B cell (primary cell): ENCODE results near the gene INPP5J. TPM values are rescaled to one million over a fixed set of nuclear protein-coding genes. Genes with fewer than 3 reads are reported as not detected.

Experiments
- ATAC-seq: fragments of 200-7000 bp; cut with Tn5 transposase; one replicate; pipeline ENCODE4 v1.10.0; 2021; ENCODE audit warnings: low read depth, mild to moderate bottlenecking, moderate number of reproducible peaks, moderate library complexity
- CTCF ChIA-PET: fragments of 350-600 bp; sonication (Branson Sonifier 250); formaldehyde crosslinking; loops from one replicate; lab custom pipeline; 2021; ENCODE audit warnings: antibody characterized with exemption, inconsistent platforms; lab: Charles Lee
- POLR2A ChIA-PET: fragments of 350-600 bp; sonication (Branson Sonifier 250); formaldehyde crosslinking; loops from one replicate; lab custom pipeline; 2021; ENCODE audit warnings: antibody characterized with exemption; lab: Charles Lee
- DNase-seq: peaks from one replicate; pipeline ENCODE4 v3.0.0; 2013
- H2AFZ ChIP-seq: 2 replicates; pipeline ENCODE4 v1.6.1; 2012; ENCODE audit warnings: mild to moderate bottlenecking, low read depth, low read length; ENCODE audit not compliant: insufficient read depth, poor library complexity, severe bottlenecking
- H3K27ac ChIP-seq, 2 donors: 1 replicate in 1 of 2; 2 replicates in 1 of 2; pipeline ENCODE4 v1.5.1; 2012 to 2013; ENCODE audit warnings: low read length in 2 of 2, mild to moderate bottlenecking in 2 of 2, moderate library complexity in 1 of 2
- H3K27me3 ChIP-seq, 4 experiments: fragments of 200-600 bp in 1 of 4; sonication (generic) in 1 of 4; replicated peaks in 1 of 4; 1 replicate in 2 of 4; 2 replicates in 2 of 4; pipeline versions ENCODE4 v1.6.1 to v1.7.0; 2013 to 2016; ENCODE audit warnings: low read length in 3 of 4, mild to moderate bottlenecking in 2 of 4, mixed read lengths in 1 of 4, moderate library complexity in 1 of 4; ENCODE audit not compliant: insufficient read depth in 4 of 4, control insufficient read depth in 3 of 4; ENCODE audit errors: control extremely low read depth in 1 of 4
- H3K36me3 ChIP-seq, 2 experiments: replicated peaks in 1 of 2; 1 replicate in 1 of 2; 2 replicates in 1 of 2; pipeline versions ENCODE4 v1.6.1 to v1.7.1; 2013; ENCODE audit warnings: low read length in 1 of 2; ENCODE audit not compliant: insufficient read depth in 2 of 2, control insufficient read depth in 1 of 2; ENCODE audit errors: control extremely low read depth in 1 of 2, extremely low read depth in 1 of 2
- H3K4me1 ChIP-seq, 2 donors: fragments of 200-600 bp in 1 of 2; sonication (generic) in 1 of 2; 1 replicate in 1 of 2; 2 replicates in 1 of 2; pipeline versions ENCODE4 v1.5.1 to v1.6.1; 2013 to 2017; ENCODE audit warnings: low read length in 2 of 2; ENCODE audit not compliant: control insufficient read depth in 2 of 2, insufficient read depth in 2 of 2
- H3K4me2 ChIP-seq: replicated peaks from 2 replicates; pipeline ENCODE3; 2012; ENCODE audit warnings: mild to moderate bottlenecking, low read depth, low read length; ENCODE audit not compliant: poor library complexity, severe bottlenecking
- H3K4me3 ChIP-seq, 5 experiments: fragments of 200-600 bp in 1 of 5; sonication (generic) in 1 of 5; 1 replicate in 3 of 5; 2 replicates in 2 of 5; pipeline versions ENCODE4 v1.5.1 to v1.7.0; 2011 to 2016; ENCODE audit warnings: low read length in 4 of 5, mild to moderate bottlenecking in 4 of 5, low read depth in 2 of 5, control low read depth in 1 of 5, moderate library complexity in 1 of 5; ENCODE audit not compliant: insufficient read depth in 1 of 5; ENCODE audit errors: control extremely low read depth in 1 of 5, extremely low read depth in 1 of 5
- H3K79me2 ChIP-seq: fragments of 200-600 bp; sonication (generic); one replicate; pipeline ENCODE4 v1.6.0; 2016; ENCODE audit warnings: low read length; ENCODE audit not compliant: control insufficient read depth, insufficient read depth
- H3K9ac ChIP-seq: fragments of 200-600 bp; sonication (generic); 2 replicates; pipeline ENCODE4 v1.6.1; 2017; ENCODE audit warnings: mild to moderate bottlenecking, low read length, moderate library complexity
- H3K9me3 ChIP-seq, 3 donors: one replicate each; pipeline versions ENCODE4 v1.6.1 to v1.7.1; 2013; ENCODE audit warnings: low read length in 2 of 3; ENCODE audit not compliant: control insufficient read depth in 2 of 3, insufficient read depth in 1 of 3; ENCODE audit errors: control extremely low read depth in 1 of 3
- H4K20me1 ChIP-seq: 2 replicates; pipeline ENCODE4 v1.6.0; 2012; ENCODE audit warnings: mild to moderate bottlenecking, low read length; ENCODE audit not compliant: insufficient read depth, control insufficient read depth, poor library complexity, severe bottlenecking
- H3K27ac Mint-ChIP-seq: one replicate; pipeline ENCODE4 v1.8.0; 2021; ENCODE audit warnings: mixed read lengths
- H3K27me3 Mint-ChIP-seq: one replicate; pipeline ENCODE4 v1.8.0; 2021; ENCODE audit warnings: mixed read lengths
- H3K4me1 Mint-ChIP-seq: one replicate; pipeline ENCODE4 v1.8.0; 2021; ENCODE audit warnings: mixed read lengths
- H3K4me3 Mint-ChIP-seq: one replicate; pipeline ENCODE4 v1.8.0; 2021; ENCODE audit warnings: mixed read lengths
- H3K9me3 Mint-ChIP-seq: one replicate; pipeline ENCODE4 v1.8.0; 2022; ENCODE audit warnings: mixed read lengths; ENCODE audit not compliant: insufficient read depth
- EZH2 ChIP-seq: IDR thresholded peaks from 2 replicates; pipeline ENCODE4 v1.6.1; 2012; ENCODE audit warnings: borderline replicate concordance, low read depth, mild to moderate bottlenecking, moderate library complexity, low read length; ENCODE audit not compliant: insufficient read depth, poor library complexity, severe bottlenecking
- WGBS: methylation state at CpG from one replicate; pipeline ENCODE4 v1.1.5; 2013; ENCODE audit warnings: missing lambda C conversion rate; ENCODE audit not compliant: insufficient coverage; 5-methylcytosine and 5-hydroxymethylcytosine counted together
- intact Hi-C: fragments of 100-400 bp; cut with micrococcal nuclease; formaldehyde crosslinking; loops from one replicate; pipeline ENCODE4 v1.10.0; 2022
- polyA plus RNA-seq: library from polyadenylated mRNA; depleted of rRNA; stranded (reverse); fragments of >200 nt; gene quantifications from 2 replicates; pipeline ENCODE4 v1.2.3, GENCODE V29; 2012
- total RNA-seq, 2 donors: library from RNA; stranded (reverse); fragments of 120-200 nt in 1 of 2; gene quantifications; 1 replicate in 1 of 2; 2 replicates in 1 of 2; pipeline versions ENCODE4 v1.2.3 to v1.2.4, GENCODE V29; 2013 to 2022
- TF ChIP-seq, protein P1 (sequence below): fragments of 200-600 bp; IDR thresholded peaks from one replicate; pipeline ENCODE4 v1.8.0; 2022; ENCODE audit warnings: antibody characterized with exemption, mild to moderate bottlenecking

The INPP5J gene
- total and polyA plus RNA-seq, 2 donors (not counting 1 experiment from before 2014, with no cell fraction given) = 0.07 to 0.52 TPM

DNA sequence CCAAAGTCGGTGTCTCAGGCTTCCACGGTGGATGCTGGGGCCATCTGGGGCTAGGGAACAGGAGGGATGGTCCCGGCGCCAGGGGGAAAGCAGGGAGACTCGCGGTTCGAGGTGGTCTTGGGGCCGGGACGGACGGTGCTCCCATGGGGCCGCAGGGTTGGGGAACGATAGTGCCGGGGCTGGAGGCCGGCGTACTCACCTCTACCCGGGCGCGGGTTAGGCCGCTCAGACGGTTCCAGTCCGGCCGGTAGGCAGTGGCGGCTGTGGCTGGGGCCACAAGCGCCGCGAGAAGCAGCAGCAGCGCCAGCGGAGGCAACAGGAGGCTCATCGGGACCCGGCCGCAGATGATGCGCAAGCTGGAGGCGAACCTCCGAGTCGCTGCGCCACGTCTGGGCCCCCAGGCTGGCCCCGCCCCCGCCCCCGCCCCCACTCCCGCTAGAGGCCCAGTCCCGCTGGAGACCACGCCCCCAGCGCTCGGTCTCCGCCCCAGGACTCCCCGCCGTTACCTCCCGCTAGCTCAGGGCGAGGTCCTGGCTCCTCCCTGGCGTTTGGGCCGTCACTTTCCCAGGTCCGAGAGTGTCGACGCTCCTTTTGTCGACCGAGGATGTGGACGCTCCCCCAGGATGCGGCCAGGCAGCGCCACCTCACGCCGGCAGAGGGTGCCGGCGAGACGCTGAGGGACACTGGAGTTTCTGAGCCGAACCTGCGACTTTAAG lies 15.4 kb upstream of the INPP5J start, which contains the start of gene SELENOM:
SELENOM (minus strand) TSS at position 391 of the 716 bp plus-strand sequence; CDS start at position 328, 63 bp downstream.
- no peaks in the 10 kb centered on the region for H3K36me3 ChIP-seq
- H3K27ac Mint-ChIP-seq = peak within 1 kb of the TSS; percentile 86
- POLR2A ChIA-PET = interaction anchor here (0.7 to 1.0 kb wide), 2 partner anchors 13 to 23 kb away, joined by 3 to 6 read pairs; no protein-coding TSS in a partner anchor
- peak within 1 kb of the TSS; percentile 37 to 57 for H3K27ac ChIP-seq
- DNase-seq (peak; percentile 90), ATAC-seq (peak; percentile 97)
- no peaks in the 10 kb centered on the region for H3K9me3 Mint-ChIP-seq
- intact Hi-C loops = loop anchor here (1.0 to 2.0 kb wide), 5 partner anchors 23 to 138 kb away; partner anchors contain the start of genes LIMK2, RNF185 and TUG1
- no peaks in the 10 kb centered on the region for H4K20me1 ChIP-seq
- peak within 1 kb of the TSS; percentile 96 for H2AFZ ChIP-seq
- CTCF ChIA-PET = interaction anchor here (0.7 to 2.9 kb wide), 11 partner anchors 14 to 193 kb away, joined by 3 to 14 read pairs (median 4); partner anchors contain the start of genes MORC2 and TUG1
- no peaks in the 10 kb centered on the region for H3K79me2 ChIP-seq
- H3K27me3 ChIP-seq = no peaks in the 10 kb centered on the region
- peak within 1 kb of the TSS; percentile 42 to 91 (median 72) for H3K4me3 ChIP-seq
- peaks cover 0 to 2% (median 0%) of the 10 kb centered on the region in 3 donors for H3K9me3 ChIP-seq
- 6% methylated on average over 64 of the region's 67 CpGs for WGBS
- no peak for TF ChIP-seq EZH2
- TF ChIP-seq, protein P1, sequence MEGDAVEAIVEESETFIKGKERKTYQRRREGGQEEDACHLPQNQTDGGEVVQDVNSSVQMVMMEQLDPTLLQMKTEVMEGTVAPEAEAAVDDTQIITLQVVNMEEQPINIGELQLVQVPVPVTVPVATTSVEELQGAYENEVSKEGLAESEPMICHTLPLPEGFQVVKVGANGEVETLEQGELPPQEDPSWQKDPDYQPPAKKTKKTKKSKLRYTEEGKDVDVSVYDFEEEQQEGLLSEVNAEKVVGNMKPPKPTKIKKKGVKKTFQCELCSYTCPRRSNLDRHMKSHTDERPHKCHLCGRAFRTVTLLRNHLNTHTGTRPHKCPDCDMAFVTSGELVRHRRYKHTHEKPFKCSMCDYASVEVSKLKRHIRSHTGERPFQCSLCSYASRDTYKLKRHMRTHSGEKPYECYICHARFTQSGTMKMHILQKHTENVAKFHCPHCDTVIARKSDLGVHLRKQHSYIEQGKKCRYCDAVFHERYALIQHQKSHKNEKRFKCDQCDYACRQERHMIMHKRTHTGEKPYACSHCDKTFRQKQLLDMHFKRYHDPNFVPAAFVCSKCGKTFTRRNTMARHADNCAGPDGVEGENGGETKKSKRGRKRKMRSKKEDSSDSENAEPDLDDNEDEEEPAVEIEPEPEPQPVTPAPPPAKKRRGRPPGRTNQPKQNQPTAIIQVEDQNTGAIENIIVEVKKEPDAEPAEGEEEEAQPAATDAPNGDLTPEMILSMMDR = peak; percentile 77
- peak within 1 kb of the TSS; percentile 99 for H3K4me2 ChIP-seq
- H3K27me3 Mint-ChIP-seq = no peaks in the 10 kb centered on the region
- peak within 1 kb of the TSS; percentile 96 for H3K4me3 Mint-ChIP-seq
- H3K9ac ChIP-seq = peak within 1 kb of the TSS; percentile 90
- peaks cover 16 to 17% of the 10 kb centered on the region in 2 donors for H3K4me1 ChIP-seq
- peaks cover 22% of the 10 kb centered on the region for H3K4me1 Mint-ChIP-seq
